ENCODE data around the gene HDAC10.

Gene HDAC10

DNA sequence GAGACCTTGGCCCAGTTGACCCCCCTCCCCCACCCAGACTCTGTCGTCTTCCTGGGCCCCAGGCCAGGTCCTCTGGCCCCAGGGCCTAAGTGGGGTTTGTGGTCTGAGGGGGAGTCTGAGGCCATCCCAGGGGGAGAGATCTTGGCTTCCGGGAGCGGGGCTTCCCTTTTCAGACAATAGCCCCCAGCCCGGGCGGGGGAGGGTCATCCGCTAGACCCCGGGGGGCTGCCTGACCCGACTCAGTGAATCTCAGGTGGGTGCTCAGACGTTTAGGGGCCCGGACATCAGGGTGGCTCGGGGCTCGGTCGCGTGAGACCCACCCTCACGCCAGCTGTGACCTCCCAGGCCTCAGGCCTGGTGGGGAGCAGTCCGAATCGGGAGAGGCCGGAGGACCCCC is 18.5 kb upstream of the HDAC10 start:
- DNase-seq, result no peak

DNA sequence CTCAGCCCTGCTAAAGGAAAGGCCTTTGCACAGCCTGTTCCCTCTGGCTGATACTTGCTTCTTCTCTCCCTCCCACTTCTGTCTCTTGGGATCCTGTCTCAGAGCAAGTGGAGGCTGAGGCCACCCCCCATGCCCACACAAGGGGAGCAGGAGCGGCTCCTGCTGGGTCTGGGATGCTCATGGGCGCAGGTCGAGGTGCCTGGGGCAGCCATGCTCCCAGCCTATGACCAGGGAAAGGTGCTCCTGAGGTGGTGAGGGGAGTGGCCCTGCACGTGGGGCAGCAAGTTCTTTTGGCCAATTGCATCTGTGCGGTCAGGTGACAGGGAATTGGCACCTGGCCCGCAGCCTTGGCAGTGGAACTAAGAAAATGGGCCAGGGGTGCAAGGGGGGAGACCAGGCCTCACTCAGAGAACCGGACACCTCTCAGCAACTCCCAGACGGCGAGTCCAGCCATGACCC is 17.6 kb upstream of the HDAC10 start:
- no peak for DNase-seq

- peak; percentile 67 for DNase-seq
These were observed 16.7 kb upstream of the HDAC10 start for GRCh38 chr22:50267591-50268390.

GRCh38 chr22:50266994-50267393 is 15.9 kb upstream of the HDAC10 start:
- no peak for DNase-seq

DNA sequence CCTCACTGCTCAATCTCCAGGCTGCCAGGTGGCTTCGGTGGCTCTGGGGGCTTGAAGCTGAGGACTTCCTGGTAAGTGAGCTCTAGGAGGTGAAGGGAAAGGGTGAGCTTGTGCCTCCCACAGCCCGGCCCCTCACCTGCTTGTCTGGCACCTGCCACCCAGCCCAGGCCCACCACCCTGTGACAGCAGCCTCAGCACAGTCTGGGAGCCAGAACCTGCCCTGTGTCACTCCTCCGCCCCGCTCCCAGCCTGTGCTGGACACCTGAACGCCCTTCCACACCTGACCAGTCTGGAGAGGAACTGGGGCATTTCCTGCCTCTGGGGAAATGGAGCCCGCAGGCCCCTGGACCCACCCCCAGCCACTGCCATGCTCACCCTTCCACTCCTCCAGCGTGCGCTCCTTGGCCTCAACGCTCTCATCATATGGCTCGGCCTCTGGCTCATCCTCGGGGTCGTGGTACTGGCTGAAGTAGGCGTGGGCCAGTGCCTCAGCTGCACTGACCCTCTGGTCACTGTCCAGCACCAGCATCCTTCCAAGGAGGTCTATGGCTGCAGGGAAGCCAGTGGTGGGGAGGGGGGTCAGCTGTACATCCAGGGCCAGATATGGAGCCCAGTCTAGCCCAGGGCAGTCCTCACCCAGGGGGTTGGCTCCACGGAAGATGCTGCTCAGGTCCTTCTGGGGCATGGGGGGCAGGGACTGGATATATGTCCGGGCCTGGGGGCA is 14.0 kb upstream of the HDAC10 start:
- DNase-seq, result no peak

DNA sequence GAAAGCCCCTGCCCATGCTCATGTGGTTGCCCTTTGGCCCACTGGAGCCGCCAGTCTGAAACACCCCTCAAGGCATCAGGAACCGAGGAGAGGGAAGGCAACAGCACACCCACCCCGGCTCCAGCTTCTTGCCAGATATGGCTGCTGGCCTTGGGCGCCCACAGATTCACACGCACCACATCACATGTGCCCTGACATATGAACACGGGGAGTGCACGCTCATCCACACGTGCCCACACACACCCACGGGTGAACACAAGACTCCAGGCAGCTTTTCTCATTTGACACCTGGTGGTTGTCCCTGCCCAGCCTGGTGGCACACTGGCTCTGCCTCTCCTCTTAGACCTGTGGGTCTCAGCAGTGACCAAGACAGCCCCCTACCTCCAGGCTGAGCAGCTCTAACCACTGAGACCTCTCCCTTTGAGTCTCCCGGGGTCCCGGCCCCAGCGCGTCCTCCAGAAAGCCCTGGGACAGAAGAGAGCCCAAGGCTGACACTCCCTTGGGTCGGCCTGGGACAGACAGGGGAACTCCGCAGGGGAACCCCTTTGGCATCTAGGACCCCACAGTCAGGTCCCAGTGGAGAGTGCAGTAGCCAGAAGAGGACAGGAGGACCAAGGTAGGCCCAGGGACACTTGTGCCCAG is 13.2 kb upstream of the HDAC10 start:
- no peak for DNase-seq

- DNase-seq, result no peak
These were observed 12.0 kb upstream of the HDAC10 start for GRCh38 chr22:50262973-50263617.

DNA sequence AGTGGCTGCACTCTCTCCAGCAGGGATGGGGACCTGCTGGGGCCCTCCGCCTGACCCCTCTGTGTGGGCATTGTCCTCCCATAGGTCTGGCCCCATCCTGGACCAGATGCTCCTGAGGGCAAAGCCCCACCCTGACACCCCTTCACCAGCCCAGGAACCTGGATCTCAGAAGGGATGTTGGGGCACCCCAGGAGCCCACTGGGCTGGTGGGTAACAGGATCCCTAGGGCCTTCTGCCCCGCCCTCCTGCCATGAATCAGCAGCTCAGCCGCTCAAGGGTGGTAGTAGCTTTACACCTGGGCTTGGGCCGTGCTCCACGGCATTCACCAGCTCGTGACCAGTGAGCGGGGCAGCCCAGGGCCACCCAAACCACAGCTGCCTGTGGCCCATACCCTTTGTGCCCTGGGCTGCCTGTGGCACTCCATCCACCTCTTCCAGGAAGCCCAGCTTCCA is 11.4 kb upstream of the HDAC10 start:
- no peak for DNase-seq

GRCh38 chr22:50261615-50262459 is 10.8 kb upstream of the HDAC10 start, which contains the start of gene MAPK12:
MAPK12 (minus strand) TSS chr22:50261683; CDS start chr22:50261509, 174 bp downstream.
- no peak for DNase-seq

DNA sequence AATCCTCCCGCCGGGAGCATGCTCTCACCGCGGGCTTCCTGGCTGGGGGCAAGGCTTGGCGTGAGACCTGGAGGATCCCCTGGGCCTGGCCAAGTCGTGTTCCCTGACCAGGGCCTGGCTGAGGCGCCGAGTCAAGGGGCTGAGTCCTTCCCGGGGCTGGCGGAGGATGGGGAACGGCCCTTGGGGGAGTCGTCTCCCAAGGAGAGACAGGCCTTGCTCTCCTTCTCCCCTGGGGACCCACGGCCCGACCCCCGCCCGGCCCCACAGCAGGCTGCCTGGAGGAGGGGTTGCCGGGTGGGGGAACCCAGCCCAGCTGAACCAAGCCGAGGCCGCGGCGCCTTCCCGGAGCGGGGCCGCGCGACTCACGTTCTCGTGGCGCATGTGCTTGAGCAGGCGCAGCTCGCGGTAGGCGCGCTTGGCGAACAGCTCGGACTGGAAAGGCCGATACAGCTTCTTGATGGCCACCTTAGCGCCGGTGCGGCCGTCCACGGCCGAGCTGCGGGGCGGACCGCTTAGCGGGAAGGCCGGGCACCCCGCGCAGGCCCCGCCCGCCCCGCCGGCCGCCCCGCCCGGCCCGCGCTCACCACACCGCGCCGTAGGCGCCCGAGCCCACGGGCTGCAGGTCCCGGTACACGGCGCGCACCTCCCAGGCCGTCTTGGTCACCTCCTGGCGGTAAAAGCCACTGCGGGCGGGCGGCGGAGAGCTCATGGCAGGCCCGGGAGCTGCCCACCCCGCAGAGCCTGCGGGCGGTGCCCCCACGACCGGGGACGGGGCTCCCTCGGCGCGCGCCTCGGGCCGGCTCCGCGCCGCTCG is 9.9 kb upstream of the HDAC10 start:
- DNase-seq, result peak; percentile 70

- no peak for DNase-seq
These were observed 9.4 kb upstream of the HDAC10 start for GRCh38 chr22:50260434-50260800.

DNA sequence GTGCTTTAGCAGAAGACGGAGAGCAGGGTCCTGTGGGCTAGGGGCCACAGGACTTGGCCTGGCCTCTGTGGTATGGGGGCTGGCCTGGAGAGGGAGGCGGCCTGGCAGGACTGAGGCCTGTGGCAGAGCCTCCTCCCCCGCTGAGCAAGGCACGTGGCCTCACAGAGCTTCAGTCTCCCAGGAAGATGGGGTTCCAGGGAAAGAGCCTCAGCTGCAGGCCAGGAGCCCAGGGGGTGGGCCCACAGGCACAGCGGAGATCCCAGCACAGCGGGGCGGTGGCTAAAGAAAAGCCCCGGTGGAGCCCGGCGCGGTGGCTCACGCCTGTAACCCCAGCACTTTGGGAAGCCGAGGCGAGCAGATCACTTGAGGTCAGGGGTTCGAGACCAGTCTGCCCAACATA is 8.2 kb upstream of the HDAC10 start:
- no peak for DNase-seq

GRCh38 chr22:50258361-50259292 is 7.6 kb upstream of the HDAC10 start:
- DNase-seq, result no peak

- DNase-seq, result peak; percentile 72
These were observed 6.6 kb upstream of the HDAC10 start for GRCh38 chr22:50257451-50258360.

- DNase-seq, result no peak
These were observed 6.0 kb upstream of the HDAC10 start for GRCh38 chr22:50257041-50257440.

DNA sequence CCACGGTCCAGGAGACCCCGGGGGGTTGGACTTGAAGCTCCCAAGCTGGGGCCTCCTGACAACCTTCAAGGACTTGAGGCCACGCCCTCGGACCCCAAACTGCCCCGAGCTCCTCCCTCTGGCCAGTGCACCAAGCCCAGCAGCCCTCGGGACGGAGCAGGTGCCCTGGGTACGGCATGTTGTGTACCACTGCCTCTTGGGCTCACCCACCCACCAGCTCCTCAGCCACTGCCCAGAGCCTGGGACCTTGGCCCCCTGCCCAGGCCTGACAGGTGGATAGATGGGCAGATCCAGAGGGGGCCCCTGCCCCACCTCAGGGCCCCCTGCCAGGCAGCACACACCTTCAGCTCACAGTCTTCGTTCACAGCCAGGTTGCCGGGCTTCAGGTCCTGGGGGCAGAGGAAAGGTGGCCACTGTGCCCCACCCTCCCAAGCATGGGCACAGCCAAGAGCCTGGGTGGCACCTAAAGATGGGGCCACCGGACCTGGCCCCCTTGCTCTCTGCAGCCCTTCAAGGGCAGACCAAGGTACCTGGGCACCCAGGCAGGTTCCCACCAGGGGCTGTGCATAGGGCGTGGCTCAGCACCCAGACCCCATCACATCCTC is 5.3 kb upstream of the HDAC10 start:
- DNase-seq, result no peak

DNA sequence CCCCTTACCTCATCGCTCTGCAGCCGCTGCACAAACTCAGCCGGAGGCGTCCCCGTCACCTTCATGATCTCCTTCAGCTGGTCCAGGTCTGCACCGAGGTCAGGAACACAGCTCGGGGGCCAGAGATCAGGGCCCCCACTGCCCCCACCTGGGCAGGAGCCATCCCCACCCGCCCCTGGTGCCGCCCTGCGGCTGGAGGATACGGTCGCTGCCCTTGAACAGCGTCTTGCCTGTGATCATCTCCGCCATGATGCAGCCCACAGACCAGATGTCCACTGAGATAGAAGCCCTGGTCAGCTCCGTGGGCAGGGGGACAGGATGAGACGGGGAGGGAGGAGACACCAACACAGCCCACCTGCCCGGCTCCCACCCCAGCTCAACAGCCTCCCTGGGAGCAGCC is 4.5 kb upstream of the HDAC10 start:
- no peak for DNase-seq

- DNase-seq, result no peak
These were observed 4.0 kb upstream of the HDAC10 start for GRCh38 chr22:50255099-50255498.

DNA sequence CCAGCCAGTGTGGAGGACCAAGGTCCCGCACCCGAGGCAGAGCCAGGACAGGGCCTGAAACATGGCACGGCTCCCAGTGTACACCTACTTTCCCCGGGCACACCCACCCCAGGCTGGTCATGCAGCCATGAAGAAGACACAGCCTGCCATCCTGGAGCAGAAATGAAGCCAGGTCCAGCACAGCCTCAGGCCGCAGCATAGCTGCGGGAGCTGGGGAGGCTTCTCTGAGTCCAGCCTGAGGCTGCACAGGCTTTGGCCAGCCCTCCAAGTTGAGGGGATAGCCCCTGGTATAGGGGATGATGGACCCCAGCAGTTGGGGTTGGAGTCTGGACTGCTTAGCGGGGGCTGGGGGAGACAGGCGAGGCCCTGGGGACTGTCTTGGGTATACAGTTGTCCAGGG is 2.9 kb upstream of the HDAC10 start:
- no peak for DNase-seq

Data from islet precursor cell (in vitro differentiated cells).